GM18867 (cell line): ENCODE measurements around the gene HYLS1.
"Not testable (repeated sequence)": the region's sequence is repeated elsewhere in the genome, so short reads cannot be mapped to it uniquely, and the experiment has no call there.

Source experiments
- ATAC-seq: cut with Tn5 transposase; IDR thresholded peaks from one replicate; pipeline ENCODE4 v1.9.1; 2021; ENCODE audit warnings: mild to moderate bottlenecking, moderate library complexity; ENCODE audit not compliant: unreplicated experiment

The HYLS1 gene

GRCh38 chr11:125902927-125903710 is 15.7 kb downstream of the HYLS1 start, which contains the start of gene PUS3:
Gene PUS3, minus strand, starts transcription at chr11:125903206. Its CDS starts 6,922 bp downstream, at chr11:125896284.
- ATAC-seq: peak; percentile 97

GRCh38 chr11:125903711-125904659 is 16.5 kb downstream of the HYLS1 start, which contains the start of gene DDX25:
Gene DDX25, plus strand, starts transcription at chr11:125904508. Its CDS starts 10 bp downstream, at chr11:125904518.
- ATAC-seq: no peak

- ATAC-seq: no peak
Observed at GRCh38 chr11:125904678-125905077, 17.2 kb downstream of the HYLS1 start.

GRCh38 chr11:125910226-125910849 is 22.9 kb downstream of the HYLS1 start:
- no peak for ATAC-seq

GRCh38 chr11:125914601-125915000 is 27.1 kb downstream of the HYLS1 start:
- not testable (repeated sequence) for ATAC-seq

GRCh38 chr11:125916683-125917347 is 29.3 kb downstream of the HYLS1 start:
- no peak for ATAC-seq

GRCh38 chr11:125918140-125918840 is 30.8 kb downstream of the HYLS1 start:
- no peak for ATAC-seq

GRCh38 chr11:125921042-125921441 is 33.6 kb downstream of the HYLS1 start:
- no peak for ATAC-seq

- ATAC-seq: no peak
Observed at GRCh38 chr11:125922156-125922555, 34.7 kb downstream of the HYLS1 start.

GRCh38 chr11:125923012-125923579 is 35.6 kb downstream of the HYLS1 start:
- ATAC-seq: peak; percentile 69

- no peak for ATAC-seq
Observed at GRCh38 chr11:125923633-125924032, 36.2 kb downstream of the HYLS1 start.

- ATAC-seq: no peak
Observed at GRCh38 chr11:125924384-125925007, 37.0 kb downstream of the HYLS1 start.

- no peak for ATAC-seq
Observed at GRCh38 chr11:125925247-125925740, 37.8 kb downstream of the HYLS1 start.

- no peak for ATAC-seq
Observed at GRCh38 chr11:125925804-125926203, 38.3 kb downstream of the HYLS1 start.

- ATAC-seq: no peak
Observed at GRCh38 chr11:125926682-125927081, 39.2 kb downstream of the HYLS1 start.

- ATAC-seq: no peak
Observed at GRCh38 chr11:125929445-125930075, 42.1 kb downstream of the HYLS1 start.

- ATAC-seq: no peak
Observed at GRCh38 chr11:125930076-125930450, 42.6 kb downstream of the HYLS1 start.

GRCh38 chr11:125931116-125931515 is 43.6 kb downstream of the HYLS1 start:
- ATAC-seq: no peak
